ENCODE results near the gene PDE1C. TPM values are rescaled to one million over a fixed set of nuclear protein-coding genes. Genes with fewer than 3 reads are reported as not detected.
A peak's percentile ranks its signal among the peaks of the same experiment; 100 is the strongest.

The PDE1C gene
- total and polyA plus RNA-seq, 2 of the 4 experiments (the other 2 are of a cell fraction) = 14.2 to 61.5 TPM

GRCh38 chr7:32062150-32062549 is 8.1 kb downstream of the PDE1C start:
- TF ChIP-seq POLR2A (IDR thresholded peaks at IDR 0.05; ENCODE audit: low read depth, low read length) (no peak), SMC3 (IDR thresholded peaks at IDR 0.05; ENCODE audit: low read depth, low read length) (peak; percentile 31; the same call in 1 of the 2 replicates), NFE2L2 (IDR thresholded peaks at IDR 0.05; ENCODE audit: low read depth, low read length) (no peak), CHD1 (IDR thresholded peaks at IDR 0.05; ENCODE audit: low read depth, low read length) (no peak), RAD21 (IDR thresholded peaks at IDR 0.05; ENCODE audit: low read length) (peak; percentile 39; the same call in 1 of the 2 replicates), RCOR1 (IDR thresholded peaks at IDR 0.05; ENCODE audit: insufficient replicate concordance, low read length) (no peak), RFX5 (IDR thresholded peaks at IDR 0.05; ENCODE audit: low read depth, low read length) (no peak)
- TF ChIP-seq, protein P1, sequence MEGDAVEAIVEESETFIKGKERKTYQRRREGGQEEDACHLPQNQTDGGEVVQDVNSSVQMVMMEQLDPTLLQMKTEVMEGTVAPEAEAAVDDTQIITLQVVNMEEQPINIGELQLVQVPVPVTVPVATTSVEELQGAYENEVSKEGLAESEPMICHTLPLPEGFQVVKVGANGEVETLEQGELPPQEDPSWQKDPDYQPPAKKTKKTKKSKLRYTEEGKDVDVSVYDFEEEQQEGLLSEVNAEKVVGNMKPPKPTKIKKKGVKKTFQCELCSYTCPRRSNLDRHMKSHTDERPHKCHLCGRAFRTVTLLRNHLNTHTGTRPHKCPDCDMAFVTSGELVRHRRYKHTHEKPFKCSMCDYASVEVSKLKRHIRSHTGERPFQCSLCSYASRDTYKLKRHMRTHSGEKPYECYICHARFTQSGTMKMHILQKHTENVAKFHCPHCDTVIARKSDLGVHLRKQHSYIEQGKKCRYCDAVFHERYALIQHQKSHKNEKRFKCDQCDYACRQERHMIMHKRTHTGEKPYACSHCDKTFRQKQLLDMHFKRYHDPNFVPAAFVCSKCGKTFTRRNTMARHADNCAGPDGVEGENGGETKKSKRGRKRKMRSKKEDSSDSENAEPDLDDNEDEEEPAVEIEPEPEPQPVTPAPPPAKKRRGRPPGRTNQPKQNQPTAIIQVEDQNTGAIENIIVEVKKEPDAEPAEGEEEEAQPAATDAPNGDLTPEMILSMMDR (conservative IDR thresholded peaks at IDR 0.05; ENCODE audit: low read depth, low read length) = peak; percentile 42
- no peak overlapping the region for H4K8ac ChIP-seq (ENCODE audit: low read depth in 2 of 2, low read length in 2 of 2)
- dilution Hi-C loops (cut with HindIII; ENCODE audit: low sequenced_read_pairs, unreplicated experiment) (no loop called here), intact Hi-C loops (cut with micrococcal nuclease) (loop anchor here (10.0 kb wide), 1 partner anchor 247 kb away; no protein-coding TSS in a partner anchor), in situ Hi-C loops (cut with MboI; ENCODE audit: low sequenced_read_pairs) (no loop called here)
- no peak overlapping the region; the same call in 1 of the 2 replicates for H2BK120ac ChIP-seq (ENCODE audit: low read depth, low read length)
- no peak for ATAC-seq (ENCODE audit: low read depth)
- H4K5ac ChIP-seq (ENCODE audit: low read depth, low read length) = no peak overlapping the region; the same call in 1 of the 2 replicates
- no peak overlapping the region for H3K4me3 ChIP-seq (ENCODE audit: insufficient read depth, low read depth, low read length)
- H3K4me2 ChIP-seq (ENCODE audit: low read depth, low read length) = peak overlapping the region; percentile 39; the same call in 1 of the 2 replicates
- H3K9me1 ChIP-seq (ENCODE audit: insufficient read depth, low read length) = no peaks in the 10 kb centered on the region
- CTCF ChIA-PET = no interaction called here
- H3K9me3 ChIP-seq (ENCODE audit: control insufficient read depth, insufficient read depth, low read length) = no peaks in the 10 kb centered on the region
- H3K14ac ChIP-seq (replicated peaks; ENCODE audit: low read depth, low read length) = no peak overlapping the region
- no peak overlapping the region for H3K9ac ChIP-seq (ENCODE audit: low read depth, low read length)
- no TSS peak for BruUV-seq (replicated peaks)
- H3K27me3 ChIP-seq (ENCODE audit: control insufficient read depth, insufficient read depth, low read length) = no peaks in the 10 kb centered on the region
- H3K4ac ChIP-seq (ENCODE audit: low read depth, low read length) = 0 out of 2 replicates have a peak overlapping the region, but pooled peaks have one; percentile 9
- no peaks in the 10 kb centered on the region for H3K36me3 ChIP-seq (ENCODE audit: control insufficient read depth, insufficient read depth, low read length)
- POLR2A ChIA-PET (ENCODE audit: unreplicated experiment) = no interaction called here
- H2BK15ac ChIP-seq (ENCODE audit: low read depth, low read length) = no peak overlapping the region
- H4K20me1 ChIP-seq (ENCODE audit: insufficient read depth, low read length) = no peaks in the 10 kb centered on the region
- H3K56ac ChIP-seq (ENCODE audit: extremely low read depth, insufficient read depth, low read length) = no peak overlapping the region
- no peak overlapping the region for H2AK5ac ChIP-seq (ENCODE audit: low read depth, low read length)
- no peak overlapping the region for H2BK20ac ChIP-seq (ENCODE audit: low read depth, low read length)
- H3K18ac ChIP-seq (ENCODE audit: low read depth, low read length) = no peak overlapping the region
- H3K27ac ChIP-seq (ENCODE audit: insufficient read depth, low read length) = no peak overlapping the region
- H3K23ac ChIP-seq (ENCODE audit: low read depth, low read length) = no peak overlapping the region
- H2AK9ac ChIP-seq (replicated peaks; ENCODE audit: low read depth, low read length, poor library complexity) = no peak overlapping the region
- WGBS, 2 experiments (ENCODE audit: extremely low coverage in 2 of 2, insufficient read length in 1 of 2) = 69% methylated on average over 2 of the region's 5 CpGs; no CpG with 5 or more reads in 1 of the 2 experiments
- H4K91ac ChIP-seq (ENCODE audit: insufficient read depth, low read depth, low read length) = no peak overlapping the region
- peak; percentile 30 for DNase-seq
- peak overlapping the region; percentile 38 for H2BK5ac ChIP-seq (ENCODE audit: low read depth, low read length, poor library complexity, severe bottlenecking)
- H3K4me1 ChIP-seq (ENCODE audit: control insufficient read depth, insufficient read depth, low read length) = peaks cover 10% of the 10 kb centered on the region
- H3K79me1 ChIP-seq (ENCODE audit: low read depth in 1 of 2, low read length in 2 of 2) = peaks cover 14 to 35% of the 10 kb centered on the region in 2 experiments; a peak in 3 of 4 replicates
- H2AFZ ChIP-seq (replicated peaks; ENCODE audit: low read length, poor library complexity) = no peak overlapping the region

Data from IMR-90 (cell line).